ENCODE data around the gene DISC1. TPM values are rescaled to one million over a fixed set of nuclear protein-coding genes. Genes with fewer than 3 reads are reported as not detected.

Gene DISC1
- total RNA-seq, 1 donor from 2014 or later, result 5.2 TPM

DNA sequence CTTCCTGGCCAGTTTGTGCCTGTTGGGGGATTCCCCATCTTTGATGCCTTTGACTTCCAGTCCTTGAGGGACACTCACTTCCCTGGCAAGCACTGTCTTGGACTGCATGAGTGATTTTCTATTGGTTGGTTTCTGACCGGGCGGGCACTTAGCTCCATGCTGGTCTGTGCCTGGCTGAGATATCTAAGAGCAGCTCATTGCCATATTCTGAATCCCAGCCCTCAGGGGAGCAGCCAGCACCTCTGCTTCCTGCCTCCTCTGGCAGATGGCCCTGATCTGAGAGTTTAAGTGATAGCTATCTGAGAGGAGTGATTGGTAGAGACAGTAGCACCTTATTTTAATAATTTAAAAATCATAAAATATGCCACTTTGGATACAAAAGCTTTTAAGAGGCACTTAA is 52.5 kb downstream of the DISC1 start:
- DNase-seq (ENCODE audit: low spot score, unreplicated experiment), result no peak
- H3K4me3 Mint-ChIP-seq (ENCODE audit: low read depth), result no peak overlapping the region
- H3K4me1 Mint-ChIP-seq (ENCODE audit: low read depth), result peaks cover 22% of the 10 kb centered on the region
- H3K27ac Mint-ChIP-seq, result no peak overlapping the region
- H3K27me3 Mint-ChIP-seq, result no peaks in the 10 kb centered on the region
- H3K36me3 Mint-ChIP-seq (ENCODE audit: insufficient read depth), result no peaks in the 10 kb centered on the region
- no peaks in the 10 kb centered on the region for H3K9me3 Mint-ChIP-seq (ENCODE audit: low read depth)
- TF ChIP-seq, protein P1, sequence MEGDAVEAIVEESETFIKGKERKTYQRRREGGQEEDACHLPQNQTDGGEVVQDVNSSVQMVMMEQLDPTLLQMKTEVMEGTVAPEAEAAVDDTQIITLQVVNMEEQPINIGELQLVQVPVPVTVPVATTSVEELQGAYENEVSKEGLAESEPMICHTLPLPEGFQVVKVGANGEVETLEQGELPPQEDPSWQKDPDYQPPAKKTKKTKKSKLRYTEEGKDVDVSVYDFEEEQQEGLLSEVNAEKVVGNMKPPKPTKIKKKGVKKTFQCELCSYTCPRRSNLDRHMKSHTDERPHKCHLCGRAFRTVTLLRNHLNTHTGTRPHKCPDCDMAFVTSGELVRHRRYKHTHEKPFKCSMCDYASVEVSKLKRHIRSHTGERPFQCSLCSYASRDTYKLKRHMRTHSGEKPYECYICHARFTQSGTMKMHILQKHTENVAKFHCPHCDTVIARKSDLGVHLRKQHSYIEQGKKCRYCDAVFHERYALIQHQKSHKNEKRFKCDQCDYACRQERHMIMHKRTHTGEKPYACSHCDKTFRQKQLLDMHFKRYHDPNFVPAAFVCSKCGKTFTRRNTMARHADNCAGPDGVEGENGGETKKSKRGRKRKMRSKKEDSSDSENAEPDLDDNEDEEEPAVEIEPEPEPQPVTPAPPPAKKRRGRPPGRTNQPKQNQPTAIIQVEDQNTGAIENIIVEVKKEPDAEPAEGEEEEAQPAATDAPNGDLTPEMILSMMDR (IDR thresholded peaks at IDR 0.05; ENCODE audit: unreplicated experiment), result no peak

- no peaks in the 10 kb centered on the region for H3K9me3 Mint-ChIP-seq (ENCODE audit: low read depth)
- H3K27me3 Mint-ChIP-seq, result no peaks in the 10 kb centered on the region
- no peak overlapping the region for H3K4me3 Mint-ChIP-seq (ENCODE audit: low read depth)
- DNase-seq (ENCODE audit: low spot score, unreplicated experiment), result no peak
- H3K27ac Mint-ChIP-seq, result no peak overlapping the region
- peaks cover 16% of the 10 kb centered on the region for H3K4me1 Mint-ChIP-seq (ENCODE audit: low read depth)
- no peaks in the 10 kb centered on the region for H3K36me3 Mint-ChIP-seq (ENCODE audit: insufficient read depth)
- TF ChIP-seq, protein P1 (IDR thresholded peaks at IDR 0.05; ENCODE audit: unreplicated experiment), result no peak
Measured at GRCh38 chr1:231681006-231681405, 54.4 kb downstream of the DISC1 start.

- DNase-seq (ENCODE audit: low spot score, unreplicated experiment), result no peak
- no peak overlapping the region for H3K4me3 Mint-ChIP-seq (ENCODE audit: low read depth)
- H3K27ac Mint-ChIP-seq, result no peak overlapping the region
- H3K9me3 Mint-ChIP-seq (ENCODE audit: low read depth), result peaks cover 5% of the 10 kb centered on the region
- H3K36me3 Mint-ChIP-seq (ENCODE audit: insufficient read depth), result peaks cover 4% of the 10 kb centered on the region
- H3K27me3 Mint-ChIP-seq, result no peaks in the 10 kb centered on the region
- TF ChIP-seq, protein P1 (IDR thresholded peaks at IDR 0.05; ENCODE audit: unreplicated experiment), result no peak
- H3K4me1 Mint-ChIP-seq (ENCODE audit: low read depth), result peaks cover 8% of the 10 kb centered on the region
Measured at GRCh38 chr1:231682779-231683178, 56.2 kb downstream of the DISC1 start.

GRCh38 chr1:231683439-231684165 is 57.0 kb downstream of the DISC1 start:
- no peak for DNase-seq (ENCODE audit: low spot score, unreplicated experiment)

GRCh38 chr1:231684356-231685244 is 58.0 kb downstream of the DISC1 start:
- DNase-seq (ENCODE audit: low spot score, unreplicated experiment), result no peak
- Mint-ChIP-seq H3K27me3 (no peaks in the 10 kb centered on the region), H3K4me3 (ENCODE audit: low read depth) (no peak overlapping the region), H3K36me3 (ENCODE audit: insufficient read depth) (peaks cover 4% of the 10 kb centered on the region), H3K4me1 (ENCODE audit: low read depth) (peaks cover 1% of the 10 kb centered on the region), H3K9me3 (ENCODE audit: low read depth) (peaks cover 5% of the 10 kb centered on the region), H3K27ac (no peak overlapping the region)
- TF ChIP-seq, protein P1 (IDR thresholded peaks at IDR 0.05; ENCODE audit: unreplicated experiment), result no peak

More at GRCh38 chr1:231683439-231684165, 57.0 kb downstream of the DISC1 start:
- H3K9me3 Mint-ChIP-seq (ENCODE audit: low read depth), result peaks cover 5% of the 10 kb centered on the region
- TF ChIP-seq, protein P1 (IDR thresholded peaks at IDR 0.05; ENCODE audit: unreplicated experiment), result no peak
- H3K36me3 Mint-ChIP-seq (ENCODE audit: insufficient read depth), result peaks cover 4% of the 10 kb centered on the region
- H3K27ac Mint-ChIP-seq, result no peak overlapping the region
- peaks cover 3% of the 10 kb centered on the region for H3K4me1 Mint-ChIP-seq (ENCODE audit: low read depth)
- no peaks in the 10 kb centered on the region for H3K27me3 Mint-ChIP-seq
- no peak overlapping the region for H3K4me3 Mint-ChIP-seq (ENCODE audit: low read depth)

Measured in progenitor cell of endocrine pancreas (in vitro differentiated cells).